Keratinocyte (primary cell): ENCODE data around the gene ARHGEF2. TPM values are rescaled to one million over a fixed set of nuclear protein-coding genes. Genes with fewer than 3 reads are reported as not detected.

Experiments used
- DNase-seq: peaks from one replicate; pipeline ENCODE4 v3.0.0-alpha.2; 2011; ENCODE audit warnings: low read depth, missing footprints, low spot score
- FAIRE-seq: peaks from 2 replicates; lab custom pipeline; 2011; peaks lifted over from hg19 to GRCh38; lab: Jason Lieb, UNC
- H2AFZ ChIP-seq: 2 replicates; pipeline ENCODE4 v1.6.0; 2012; ENCODE audit warnings: low read length, control low read depth, inconsistent platforms; ENCODE audit not compliant: control insufficient read depth
- H3K27ac ChIP-seq: 2 replicates; pipeline ENCODE4 v1.5.1; 2011; ENCODE audit warnings: low read length; ENCODE audit not compliant: control insufficient read depth, insufficient read depth
- H3K27me3 ChIP-seq: 3 replicates; pipeline ENCODE4 v1.6.0; 2011; ENCODE audit warnings: low read length; ENCODE audit not compliant: control insufficient read depth, insufficient read depth; ENCODE audit errors: extremely low read depth
- H3K36me3 ChIP-seq, 2 experiments: 2 replicates in 1 of 2; 3 replicates in 1 of 2; pipeline ENCODE4 v1.5.1; 2011; ENCODE audit warnings: low read length in 2 of 2, mild to moderate bottlenecking in 1 of 2; ENCODE audit not compliant: control insufficient read depth in 2 of 2, insufficient read depth in 2 of 2; ENCODE audit errors: extremely low read depth in 1 of 2
- H3K4me1 ChIP-seq: 3 replicates; pipeline ENCODE4 v1.5.1; 2011; ENCODE audit warnings: low read length; ENCODE audit not compliant: control insufficient read depth, insufficient read depth; ENCODE audit errors: extremely low read depth
- H3K4me2 ChIP-seq: 3 replicates; pipeline ENCODE4 v1.6.0; 2011; ENCODE audit warnings: low read depth, low read length; ENCODE audit not compliant: control insufficient read depth, insufficient read depth; ENCODE audit errors: extremely low read depth
- H3K4me3 ChIP-seq, 3 experiments: fragments of 200-600 bp in 1 of 3; sonication (generic) in 1 of 3; 2 replicates in 2 of 3; 3 replicates in 1 of 3; pipeline ENCODE4 v1.5.1; 2011 to 2016; ENCODE audit warnings: low read length in 3 of 3, mild to moderate bottlenecking in 3 of 3, control low read depth in 2 of 3, inconsistent platforms in 1 of 3, low read depth in 1 of 3, mixed read lengths in 1 of 3, mixed run types in 1 of 3, moderate library complexity in 1 of 3; ENCODE audit not compliant: control insufficient read depth in 2 of 3, insufficient read depth in 2 of 3; ENCODE audit errors: extremely low read depth in 1 of 3
- H3K79me2 ChIP-seq: 2 replicates; pipeline ENCODE4 v1.6.0; 2012; ENCODE audit warnings: low read length; ENCODE audit not compliant: control insufficient read depth, insufficient read depth
- H3K9ac ChIP-seq: 3 replicates; pipeline ENCODE4 v1.6.0; 2011; ENCODE audit warnings: low read length; ENCODE audit not compliant: control insufficient read depth, insufficient read depth; ENCODE audit errors: extremely low read depth
- H3K9me1 ChIP-seq: 3 replicates; pipeline ENCODE4 v1.6.0; 2011; ENCODE audit warnings: low read length; ENCODE audit not compliant: control insufficient read depth, insufficient read depth; ENCODE audit errors: extremely low read depth
- H3K9me3 ChIP-seq: 2 replicates; pipeline ENCODE4 v1.5.1; 2012; ENCODE audit warnings: low read depth, low read length; ENCODE audit not compliant: control insufficient read depth
- H4K20me1 ChIP-seq: 3 replicates; pipeline ENCODE4 v1.6.0; 2011; ENCODE audit warnings: low read length; ENCODE audit not compliant: control insufficient read depth, insufficient read depth; ENCODE audit errors: extremely low read depth
- EZH2 ChIP-seq: IDR thresholded peaks from one replicate; pipeline ENCODE4 v1.6.1; 2012; ENCODE audit warnings: inconsistent platforms, mild to moderate bottlenecking, low read length, moderate library complexity
- dilution Hi-C: fragments of 300-500 bp; cut with MboI; formaldehyde crosslinking; loops from one replicate; pipeline ENCODE4 v1.7.0; 2020; ENCODE audit warnings: low sequenced_read_pairs; ENCODE audit not compliant: extremely low pct_ligation_motif_present
- polyA plus RNA-seq, 5 experiments: library from polyadenylated mRNA; depleted of rRNA in 3 of 5; stranded (reverse) in 3 of 5; stranded (forward) in 1 of 5; unstranded in 1 of 5; fragments of >200 nt; gene quantifications; 1 replicate in 1 of 5; 2 replicates in 3 of 5; 3 replicates in 1 of 5; pipeline versions ENCODE4 v1.2.1 to v1.2.3, GENCODE V29; 2011 to 2012; ENCODE audit warnings: missing spikeins in 2 of 5, low read depth in 1 of 5, low replicate concordance in 1 of 5
- TF ChIP-seq, protein P1 (sequence below), 3 experiments: IDR thresholded peaks in 1 of 3; conservative IDR thresholded peaks in 1 of 3; optimal IDR thresholded peaks in 1 of 3; 2 replicates in 2 of 3; 3 replicates in 1 of 3; pipeline versions ENCODE3 to v1.5.1; 2011; ENCODE audit warnings: low read length in 3 of 3, mild to moderate bottlenecking in 3 of 3, moderate library complexity in 2 of 3, control low read depth in 1 of 3, inconsistent platforms in 1 of 3; ENCODE audit not compliant: insufficient read depth in 2 of 3; ENCODE audit errors: extremely low read depth in 1 of 3

ARHGEF2 gene
- polyA plus RNA-seq, 1 donor (not counting 4 experiments of a cell fraction or from before 2014, with no cell fraction given), result 38.7 TPM

DNA sequence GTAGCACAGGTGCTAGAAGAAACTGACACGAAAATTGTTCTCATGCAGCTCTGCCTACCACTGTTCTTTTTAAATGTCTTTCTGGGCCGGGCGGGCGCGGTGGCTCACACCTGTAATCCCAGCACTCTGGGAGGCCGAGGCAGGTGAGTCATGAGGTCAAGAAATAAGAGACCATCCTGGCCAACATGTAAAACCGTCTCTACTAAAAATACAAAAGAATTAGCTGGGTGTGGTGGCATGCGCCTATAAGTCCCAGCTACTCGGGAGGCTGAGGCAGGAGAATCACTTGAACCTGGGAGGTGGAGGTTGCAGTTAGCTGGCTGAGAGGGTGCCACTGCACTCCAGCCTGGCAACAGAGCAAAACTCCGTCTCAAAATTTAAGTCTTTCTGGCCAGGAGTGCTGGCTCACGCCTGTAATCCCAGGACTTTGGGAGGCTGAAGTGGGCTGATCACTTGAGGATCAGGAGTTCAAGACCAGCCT, 66.3 kb downstream of the ARHGEF2 start:
- no peaks in the 10 kb centered on the region for H4K20me1 ChIP-seq
- H3K9me1 ChIP-seq, result no peaks in the 10 kb centered on the region
- no peaks in the 10 kb centered on the region for H3K27me3 ChIP-seq
- peaks cover 10 to 17% of the 10 kb centered on the region in 2 experiments for H3K36me3 ChIP-seq
- H3K9me3 ChIP-seq, result no peaks in the 10 kb centered on the region
- dilution Hi-C loops, result no loop called here
- no peak overlapping the region for H3K9ac ChIP-seq
- peaks cover 18% of the 10 kb centered on the region for H3K4me1 ChIP-seq
- DNase-seq, result no peak
- H3K27ac ChIP-seq, result peak overlapping the region; percentile 70
- H3K4me3 ChIP-seq, result no peak overlapping the region
- no peak for FAIRE-seq
- H3K4me2 ChIP-seq, result peak overlapping the region; percentile 95
- TF ChIP-seq, protein P1, sequence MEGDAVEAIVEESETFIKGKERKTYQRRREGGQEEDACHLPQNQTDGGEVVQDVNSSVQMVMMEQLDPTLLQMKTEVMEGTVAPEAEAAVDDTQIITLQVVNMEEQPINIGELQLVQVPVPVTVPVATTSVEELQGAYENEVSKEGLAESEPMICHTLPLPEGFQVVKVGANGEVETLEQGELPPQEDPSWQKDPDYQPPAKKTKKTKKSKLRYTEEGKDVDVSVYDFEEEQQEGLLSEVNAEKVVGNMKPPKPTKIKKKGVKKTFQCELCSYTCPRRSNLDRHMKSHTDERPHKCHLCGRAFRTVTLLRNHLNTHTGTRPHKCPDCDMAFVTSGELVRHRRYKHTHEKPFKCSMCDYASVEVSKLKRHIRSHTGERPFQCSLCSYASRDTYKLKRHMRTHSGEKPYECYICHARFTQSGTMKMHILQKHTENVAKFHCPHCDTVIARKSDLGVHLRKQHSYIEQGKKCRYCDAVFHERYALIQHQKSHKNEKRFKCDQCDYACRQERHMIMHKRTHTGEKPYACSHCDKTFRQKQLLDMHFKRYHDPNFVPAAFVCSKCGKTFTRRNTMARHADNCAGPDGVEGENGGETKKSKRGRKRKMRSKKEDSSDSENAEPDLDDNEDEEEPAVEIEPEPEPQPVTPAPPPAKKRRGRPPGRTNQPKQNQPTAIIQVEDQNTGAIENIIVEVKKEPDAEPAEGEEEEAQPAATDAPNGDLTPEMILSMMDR (optimal IDR thresholded peaks at IDR 0.05 in 1 of 3, IDR thresholded peaks at IDR 0.05 in 1 of 3, conservative IDR thresholded peaks at IDR 0.05 in 1 of 3; ENCODE audit: extremely low read depth in 1 of 3, insufficient read depth in 2 of 3, low read length in 3 of 3), result no peak
- no peak for TF ChIP-seq EZH2
- no peak overlapping the region for H2AFZ ChIP-seq
- H3K79me2 ChIP-seq, result peaks cover 7% of the 10 kb centered on the region

DNA sequence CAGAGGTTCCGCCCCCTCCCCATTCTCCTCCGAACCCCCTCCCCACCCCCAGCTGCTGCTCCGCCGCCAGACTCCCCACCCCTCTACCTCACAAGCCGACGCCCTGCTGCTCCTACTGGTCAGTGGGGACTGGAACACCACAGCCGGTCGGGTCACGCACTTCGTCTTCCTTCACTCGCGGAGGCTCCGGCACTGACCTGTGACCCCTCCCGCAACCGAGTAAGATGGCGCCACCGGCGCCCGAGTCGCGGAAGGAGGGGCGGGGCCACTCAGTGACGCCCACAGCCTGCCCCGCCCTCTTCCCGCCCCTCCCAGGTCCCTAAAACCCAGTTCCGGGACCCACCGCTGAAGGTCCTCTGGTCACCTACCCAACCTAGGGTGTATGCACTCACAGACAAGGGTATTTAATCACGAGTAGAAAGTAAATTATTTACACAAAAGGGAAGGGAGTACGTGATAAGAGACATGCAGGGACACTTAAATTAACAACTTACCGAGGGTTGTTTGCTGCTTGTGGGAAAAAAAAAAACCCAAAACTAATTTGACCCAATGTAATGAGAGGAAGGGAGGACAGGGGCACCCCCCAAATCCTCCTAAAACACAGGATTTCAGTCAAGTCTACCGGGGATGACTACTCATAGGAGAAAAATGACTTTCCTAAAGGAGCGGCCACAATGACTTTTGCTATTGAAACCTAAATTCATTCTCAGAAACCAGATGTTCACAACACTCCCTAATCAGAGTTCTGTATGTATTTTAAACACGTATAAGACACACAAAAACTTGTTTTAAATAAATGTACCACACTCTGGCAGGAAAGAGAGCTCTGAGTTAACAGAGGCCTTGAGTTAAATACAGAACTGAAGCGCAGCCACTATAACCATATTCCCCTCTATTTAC, 66.9 kb downstream of the ARHGEF2 start, which contains the start of gene RIT1:
Gene RIT1, minus strand, starts transcription at position 194 of the 900 bp plus-strand sequence. CDS start 588 bp downstream, outside the sequence.
- DNase-seq, result no peak
- Histone ChIP-seq H3K4me1 (peaks cover 18% of the 10 kb centered on the region), H3K4me2 (peak within 1 kb of the TSS; percentile 95), H3K4me3 (peak within 1 kb of the TSS; percentile 69 to 86 (median 71)), H2AFZ (peak within 1 kb of the TSS; percentile 59), H3K9ac (peak within 1 kb of the TSS; percentile 74), H4K20me1 (no peaks in the 10 kb centered on the region), H3K79me2 (peaks cover 7% of the 10 kb centered on the region), H3K27ac (peak within 1 kb of the TSS; percentile 70), H3K9me3 (no peaks in the 10 kb centered on the region), H3K27me3 (no peaks in the 10 kb centered on the region), H3K9me1 (no peaks in the 10 kb centered on the region), H3K36me3 (peaks cover 12 to 17% of the 10 kb centered on the region in 2 experiments)
- TF ChIP-seq, protein P1 (optimal IDR thresholded peaks at IDR 0.05 in 1 of 3, IDR thresholded peaks at IDR 0.05 in 1 of 3, conservative IDR thresholded peaks at IDR 0.05 in 1 of 3; ENCODE audit: extremely low read depth in 1 of 3, insufficient read depth in 2 of 3, low read length in 3 of 3), result no peak
- no peak for TF ChIP-seq EZH2
- dilution Hi-C loops, result no loop called here
- no peak for FAIRE-seq
